GM18861 (cell line): Measurements from ENCODE around the gene KIAA0040.

Source experiments
- ATAC-seq: cut with Tn5 transposase; IDR thresholded peaks from one replicate; pipeline ENCODE4 v1.9.1; 2021; ENCODE audit not compliant: unreplicated experiment

KIAA0040 gene

GRCh38 chr1:175192630-175193526, at the start of gene KIAA0040:
KIAA0040 (minus strand) TSS chr1:175192776; CDS start chr1:175161013, 31,763 bp downstream.
- ATAC-seq: no peak

- ATAC-seq: peak; percentile 82
Measured at GRCh38 chr1:175237389-175237788, 44.8 kb upstream of the KIAA0040 start.

DNA sequence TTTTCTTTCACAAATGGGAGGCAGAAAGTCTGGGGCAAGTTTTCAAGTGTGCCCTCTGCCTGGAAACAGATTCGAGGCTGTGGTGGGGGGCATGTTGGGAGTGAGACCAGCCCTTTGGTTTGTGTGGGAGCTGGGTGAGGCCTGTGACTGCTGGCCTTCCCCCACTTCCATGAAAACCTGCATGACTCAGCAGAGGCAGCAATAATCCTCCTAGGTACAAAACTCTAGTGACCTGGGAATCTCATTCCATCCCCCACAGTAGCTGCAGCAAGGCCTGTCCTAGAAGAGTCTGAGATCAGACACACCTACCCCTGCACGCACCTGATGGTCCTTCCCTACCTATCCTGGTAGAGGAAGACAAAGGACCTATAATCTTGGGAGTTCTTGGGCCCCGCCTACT, 42.1 kb upstream of the KIAA0040 start:
- no peak for ATAC-seq

DNA sequence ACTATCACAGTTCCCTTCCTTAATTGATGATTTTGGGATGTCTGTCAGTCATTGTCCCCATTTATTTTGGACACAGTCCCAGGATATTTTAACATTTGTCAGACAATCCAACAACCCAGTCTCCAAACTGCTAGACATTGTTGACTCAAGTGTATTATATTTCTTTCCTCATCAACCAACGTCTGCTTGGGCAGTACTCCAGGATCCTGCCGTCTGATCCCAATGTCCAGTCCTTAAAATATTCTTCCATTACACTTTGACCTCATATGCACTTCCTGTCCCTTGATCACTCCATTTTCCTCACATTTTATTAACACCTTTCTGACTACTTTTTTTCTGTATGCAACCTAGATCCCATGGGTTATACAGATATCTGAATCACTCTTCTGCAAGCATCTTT, 39.8 kb upstream of the KIAA0040 start:
- no peak for ATAC-seq

GRCh38 chr1:175225805-175226129, 33.2 kb upstream of the KIAA0040 start:
- peak; percentile 18 for ATAC-seq

- no peak for ATAC-seq
Measured at GRCh38 chr1:175222296-175222938, 29.8 kb upstream of the KIAA0040 start.

DNA sequence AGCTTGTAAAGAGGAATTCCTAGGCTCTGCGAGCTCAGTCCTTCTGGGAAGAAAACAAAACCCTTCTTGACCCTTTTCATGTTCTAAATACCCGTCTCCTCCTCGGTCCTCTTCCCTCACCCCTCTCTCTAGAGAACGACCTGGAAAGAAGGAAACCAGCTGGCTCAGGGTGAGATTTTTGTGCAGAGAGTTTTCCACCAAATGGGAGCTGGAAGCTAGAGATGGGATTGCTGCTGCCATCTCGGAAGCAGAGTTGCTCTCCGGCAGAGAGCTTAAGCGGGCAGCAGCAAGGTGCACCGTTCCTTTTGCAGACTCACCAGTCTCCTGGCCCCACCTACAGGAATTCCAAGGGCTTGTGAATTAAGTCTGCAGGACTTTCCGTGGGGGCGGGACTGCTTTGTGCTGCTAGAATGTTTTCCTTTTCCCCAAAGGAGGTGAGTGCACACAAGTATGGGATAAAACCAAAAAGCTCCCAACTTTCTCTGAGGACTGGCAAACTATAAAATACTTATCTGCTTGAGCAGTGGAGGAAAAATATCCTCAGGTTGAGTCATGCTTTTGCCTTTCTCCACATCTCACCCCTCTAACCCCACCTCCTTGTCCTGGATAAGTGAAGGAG, 29.1 kb upstream of the KIAA0040 start:
- ATAC-seq: no peak

- no peak for ATAC-seq
Measured at GRCh38 chr1:175220853-175221556, 28.4 kb upstream of the KIAA0040 start.

GRCh38 chr1:175219774-175220173, 27.2 kb upstream of the KIAA0040 start:
- no peak for ATAC-seq

GRCh38 chr1:175218786-175219434, 26.3 kb upstream of the KIAA0040 start:
- no peak for ATAC-seq

GRCh38 chr1:175217721-175218531, 25.4 kb upstream of the KIAA0040 start:
- ATAC-seq: peak; percentile 50

DNA sequence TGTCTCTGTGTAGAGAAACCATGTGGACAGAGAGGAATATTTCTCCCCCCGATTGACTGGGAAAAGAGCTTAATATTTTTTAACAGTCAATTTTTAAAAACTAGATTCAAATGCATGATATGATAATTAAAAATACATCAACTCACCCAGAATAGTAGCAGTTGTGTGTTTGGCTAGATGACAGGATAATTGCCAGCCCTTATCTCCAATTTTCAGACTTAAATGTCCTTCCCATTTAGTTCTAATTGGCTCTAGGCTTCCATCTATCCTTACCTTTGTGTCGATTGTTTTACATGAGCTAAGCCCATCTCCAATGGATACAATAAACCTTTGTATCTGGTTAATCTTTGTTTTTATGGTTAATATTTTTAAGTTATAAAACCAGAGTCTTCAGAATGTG, 23.9 kb upstream of the KIAA0040 start:
- ATAC-seq: no peak

DNA sequence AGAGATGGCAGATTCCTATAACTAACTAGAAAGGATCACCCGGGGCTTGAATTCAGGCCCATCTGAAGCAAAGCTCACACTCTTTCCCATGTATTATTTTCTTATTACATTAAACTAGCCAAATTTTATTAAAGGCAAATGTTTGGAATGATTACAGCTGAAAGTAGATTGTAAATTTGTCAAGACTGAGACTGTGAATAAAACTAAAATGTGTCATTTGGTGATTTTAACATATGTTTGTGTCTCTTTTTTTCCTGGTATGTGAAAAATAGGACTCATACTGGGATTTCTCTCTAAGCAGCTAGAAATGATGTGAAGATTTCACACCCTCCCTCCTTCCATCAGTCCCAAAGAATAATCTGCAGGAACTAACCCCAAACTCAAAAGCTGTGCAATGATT, 19.1 kb upstream of the KIAA0040 start:
- ATAC-seq: no peak

- ATAC-seq: no peak
Measured at GRCh38 chr1:175210744-175211143, 18.2 kb upstream of the KIAA0040 start.

DNA sequence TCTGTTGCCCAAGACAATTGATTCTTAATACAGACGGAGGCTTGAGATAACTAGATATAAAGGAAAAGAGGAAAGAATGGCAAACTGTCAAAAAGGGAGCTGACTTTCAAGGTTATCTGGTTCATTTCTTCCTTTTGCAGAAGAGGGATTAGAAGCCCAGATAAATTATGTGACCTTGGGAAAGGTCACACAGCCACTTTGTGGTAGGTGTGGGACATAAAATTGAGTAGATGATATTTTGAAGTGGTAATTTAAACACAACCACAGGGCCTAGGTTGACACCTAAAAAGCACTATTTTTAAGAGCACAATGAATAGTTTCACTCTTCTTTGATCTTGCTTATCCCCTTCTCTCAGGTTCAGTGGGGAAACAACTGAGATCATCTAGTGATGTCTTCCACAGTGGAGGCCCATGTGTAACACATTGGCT, 16.9 kb upstream of the KIAA0040 start:
- ATAC-seq: no peak

- peak; percentile 76 for ATAC-seq
Measured at GRCh38 chr1:175208773-175209492, 16.4 kb upstream of the KIAA0040 start.

DNA sequence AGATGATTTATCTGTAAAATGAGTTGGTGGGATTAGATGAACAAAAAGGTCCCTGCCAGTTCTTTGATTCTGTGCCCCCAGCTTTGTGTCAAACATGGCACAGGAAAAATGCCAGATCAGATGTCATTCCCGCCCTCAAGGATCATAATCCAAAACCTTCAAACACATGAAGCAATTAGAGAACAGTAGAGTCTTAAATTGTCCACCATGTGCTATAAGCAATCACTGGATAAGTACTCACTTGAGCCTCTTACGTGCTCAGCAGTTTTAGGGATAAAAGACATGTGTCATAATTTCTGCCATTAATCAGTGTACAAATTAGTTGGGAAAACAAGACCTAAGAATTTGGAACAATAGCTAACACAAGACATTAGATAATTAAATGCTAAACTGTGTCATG, 15.4 kb upstream of the KIAA0040 start:
- no peak for ATAC-seq

GRCh38 chr1:175206687-175207086, 14.1 kb upstream of the KIAA0040 start:
- no peak for ATAC-seq

DNA sequence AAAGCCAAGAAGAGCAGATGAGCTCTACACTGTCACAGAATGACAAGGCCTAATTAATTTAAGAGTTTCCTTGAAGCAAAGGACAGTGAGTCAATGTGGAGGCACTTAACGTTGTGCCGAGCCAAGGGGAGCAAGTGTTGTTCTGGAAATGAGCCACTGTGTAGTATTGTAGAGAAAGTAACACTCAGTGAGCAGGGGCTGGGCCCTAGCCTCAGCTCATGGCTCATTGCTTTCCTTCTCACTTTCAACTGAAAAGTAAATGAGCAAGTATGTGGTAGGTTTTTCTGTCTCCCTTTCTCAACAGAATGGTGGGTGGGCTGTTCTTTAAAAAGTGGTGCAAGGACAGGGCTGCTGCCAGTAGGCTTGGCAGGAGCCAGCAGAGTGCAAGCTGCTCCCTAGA, 11.8 kb upstream of the KIAA0040 start:
- peak; percentile 59 for ATAC-seq
